Esophagus muscularis mucosa (tissue), 4 donors: ENCODE results near the gene DNAJB4. TPM values are rescaled to one million over a fixed set of nuclear protein-coding genes. Genes with fewer than 3 reads are reported as not detected.

Experiments used
- DNase-seq: peaks from one replicate; pipeline ENCODE4 v3.0.0-alpha.2; 2017; ENCODE audit errors: extremely low spot score
- H3K27ac ChIP-seq, 4 donors: fragments of 200-600 bp; sonication (generic); replicated peaks in 1 of 4; 1 replicate in 3 of 4; 2 replicates in 1 of 4; pipeline ENCODE4 v1.5.1; 2016 to 2019; ENCODE audit warnings: mild to moderate bottlenecking in 1 of 4
- H3K27me3 ChIP-seq, 4 donors: fragments of 200-600 bp; sonication (generic); one replicate each; pipeline versions ENCODE4 v1.5.1 to v1.6.0; 2016 to 2019
- H3K36me3 ChIP-seq, 4 donors: fragments of 200-600 bp; sonication (generic); one replicate each; pipeline ENCODE4 v1.5.1; 2016 to 2019
- H3K4me1 ChIP-seq, 4 donors: fragments of 200-600 bp; sonication (generic); one replicate each; pipeline ENCODE4 v1.5.1; 2016 to 2019
- H3K4me3 ChIP-seq, 4 donors: fragments of 200-600 bp; sonication (generic); 1 replicate in 2 of 4; 2 replicates in 2 of 4; pipeline ENCODE4 v1.5.1; 2016 to 2019; ENCODE audit warnings: mild to moderate bottlenecking in 4 of 4, moderate library complexity in 1 of 4
- H3K9me3 ChIP-seq, 4 donors: fragments of 200-600 bp; sonication (generic); 1 replicate in 3 of 4; 2 replicates in 1 of 4; pipeline ENCODE4 v1.5.1; 2016 to 2019
- EP300 ChIP-seq: sonication (generic); formaldehyde crosslinking; IDR thresholded peaks from one replicate; pipeline ENCODE4 v1.6.1; 2017; ENCODE audit warnings: antibody characterized with exemption
- POLR2A ChIP-seq: fragments of 450-650 bp; IDR thresholded peaks from one replicate; pipeline ENCODE4 v1.6.1; 2017; ENCODE audit warnings: antibody characterized with exemption, moderate library complexity, mild to moderate bottlenecking, low read depth
- POLR2AphosphoS5 ChIP-seq, 2 donors: sonication (generic); formaldehyde crosslinking; IDR thresholded peaks; one replicate each; pipeline ENCODE4 v1.6.1; 2017; ENCODE audit warnings: antibody characterized with exemption in 2 of 2
- WGBS: methylation state at CpG from one replicate; pipeline ENCODE4 v1.1.5; 2018; 5-methylcytosine and 5-hydroxymethylcytosine counted together
- intact Hi-C: fragments of 100-400 bp; cut with DNase I; formaldehyde crosslinking; loops from one replicate; pipeline ENCODE4 v1.15.1; 2023
- total RNA-seq, 4 donors: library from RNA; depleted of rRNA; stranded (reverse); fragments of >200 nt; gene quantifications; one replicate each; pipeline versions ENCODE4 v1.1.0 to v1.2.1, GENCODE V29; 2016
- TF ChIP-seq, protein P1 (sequence below), 3 experiments: fragments of 200-600 bp in 2 of 3; fragments of 450-650 bp in 1 of 3; sonication (generic) in 2 of 3; IDR thresholded peaks; one replicate each; pipeline ENCODE4 v1.5.1; 2017 to 2019; ENCODE audit warnings: antibody characterized with exemption in 3 of 3, mild to moderate bottlenecking in 2 of 3, moderate library complexity in 1 of 3

Gene DNAJB4
- total RNA-seq, 4 donors from 2014 or later = 62.6 to 79.7 (median 70.4) TPM

DNA sequence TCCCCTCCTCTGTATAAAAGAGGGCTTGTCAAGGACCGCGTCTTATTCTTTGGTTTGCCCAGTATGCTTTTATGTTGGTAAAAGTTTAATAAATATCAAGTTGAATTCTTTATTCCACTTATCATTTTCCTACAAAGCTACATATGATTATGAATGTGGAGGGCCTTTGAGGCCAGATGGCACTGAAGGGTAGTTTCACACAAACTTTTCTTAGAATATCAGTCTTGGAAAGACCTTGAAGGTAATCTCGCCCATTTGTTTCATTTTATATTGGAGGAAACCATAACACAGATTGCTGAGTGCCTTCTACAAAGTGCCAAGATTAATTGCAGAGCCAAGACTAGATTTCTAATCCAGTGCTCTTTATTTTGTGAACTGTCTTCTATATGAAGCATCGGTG is 20.1 kb upstream of the DNAJB4 start:
- TF ChIP-seq EP300 = no peak
- no peak for TF ChIP-seq POLR2A
- TF ChIP-seq, protein P1, sequence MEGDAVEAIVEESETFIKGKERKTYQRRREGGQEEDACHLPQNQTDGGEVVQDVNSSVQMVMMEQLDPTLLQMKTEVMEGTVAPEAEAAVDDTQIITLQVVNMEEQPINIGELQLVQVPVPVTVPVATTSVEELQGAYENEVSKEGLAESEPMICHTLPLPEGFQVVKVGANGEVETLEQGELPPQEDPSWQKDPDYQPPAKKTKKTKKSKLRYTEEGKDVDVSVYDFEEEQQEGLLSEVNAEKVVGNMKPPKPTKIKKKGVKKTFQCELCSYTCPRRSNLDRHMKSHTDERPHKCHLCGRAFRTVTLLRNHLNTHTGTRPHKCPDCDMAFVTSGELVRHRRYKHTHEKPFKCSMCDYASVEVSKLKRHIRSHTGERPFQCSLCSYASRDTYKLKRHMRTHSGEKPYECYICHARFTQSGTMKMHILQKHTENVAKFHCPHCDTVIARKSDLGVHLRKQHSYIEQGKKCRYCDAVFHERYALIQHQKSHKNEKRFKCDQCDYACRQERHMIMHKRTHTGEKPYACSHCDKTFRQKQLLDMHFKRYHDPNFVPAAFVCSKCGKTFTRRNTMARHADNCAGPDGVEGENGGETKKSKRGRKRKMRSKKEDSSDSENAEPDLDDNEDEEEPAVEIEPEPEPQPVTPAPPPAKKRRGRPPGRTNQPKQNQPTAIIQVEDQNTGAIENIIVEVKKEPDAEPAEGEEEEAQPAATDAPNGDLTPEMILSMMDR (IDR thresholded peaks at IDR 0.05) = no peak
- TF ChIP-seq POLR2AphosphoS5 (IDR thresholded peaks at IDR 0.05) = no peak
- Histone ChIP-seq H3K27me3 (no peaks in the 10 kb centered on the region), H3K4me1 (peaks cover 9 to 49% (median 43%) of the 10 kb centered on the region in 4 donors), H3K36me3 (no peaks in the 10 kb centered on the region), H3K27ac (peak overlapping the region in 3 of 4 donors; percentile 12 to 45 (median 15)), H3K4me3 (no peak overlapping the region), H3K9me3 (no peaks in the 10 kb centered on the region)
- intact Hi-C loops = no loop called here
- WGBS = 84% methylated on average over 4 of the region's 4 CpGs
- no peak for DNase-seq

DNA sequence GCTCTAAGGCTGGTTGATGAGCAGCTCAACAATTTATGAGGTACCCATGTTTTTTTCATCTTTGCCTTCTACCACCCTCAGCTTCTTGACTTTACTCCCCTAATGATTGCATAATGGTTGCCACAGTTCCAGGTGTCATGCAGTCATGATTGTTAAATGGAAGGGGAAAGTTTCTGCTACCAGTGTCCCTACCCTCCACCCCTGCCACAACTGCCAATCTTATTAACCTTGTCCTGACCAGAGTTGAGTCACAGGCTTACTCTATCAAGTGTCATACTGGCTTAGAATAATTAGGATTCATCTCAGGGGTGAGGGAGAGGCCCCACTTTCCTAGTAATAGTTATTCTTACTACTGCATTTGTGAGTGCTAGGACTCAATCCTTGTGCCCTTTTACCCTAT is 17.9 kb upstream of the DNAJB4 start:
- no peaks in the 10 kb centered on the region for H3K9me3 ChIP-seq
- H3K4me3 ChIP-seq = no peak overlapping the region
- H3K27me3 ChIP-seq = no peaks in the 10 kb centered on the region
- no peak for TF ChIP-seq POLR2A
- no peak overlapping the region for H3K27ac ChIP-seq
- peaks cover 3 to 40% (median 28%) of the 10 kb centered on the region in 4 donors for H3K4me1 ChIP-seq
- no peaks in the 10 kb centered on the region for H3K36me3 ChIP-seq
- intact Hi-C loops = no loop called here
- DNase-seq = no peak

DNA sequence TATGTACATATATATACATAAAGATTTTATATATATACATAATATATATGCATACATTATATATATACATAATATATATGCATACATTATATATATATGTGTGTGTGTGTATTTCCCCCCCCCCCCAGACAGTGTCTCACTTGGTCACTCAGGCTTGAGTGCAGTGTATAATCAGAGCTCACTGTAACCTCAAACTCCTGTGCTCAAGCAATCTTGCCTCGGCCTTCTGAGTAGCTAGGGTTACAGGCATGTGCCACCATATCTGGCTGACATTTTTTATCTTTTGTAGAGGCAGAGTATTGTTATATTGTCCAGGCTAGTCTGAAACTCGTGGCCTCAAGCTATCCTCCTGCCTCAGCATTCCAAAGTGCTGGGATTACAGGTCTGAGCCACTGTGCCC is 16.8 kb upstream of the DNAJB4 start:
- H3K36me3 ChIP-seq = peaks cover 0 to 5% (median 0%) of the 10 kb centered on the region in 4 donors
- WGBS = 96% methylated on average over 2 of the region's 2 CpGs
- DNase-seq = no peak
- intact Hi-C loops = no loop called here
- H3K27me3 ChIP-seq = no peaks in the 10 kb centered on the region
- no peaks in the 10 kb centered on the region for H3K9me3 ChIP-seq
- H3K4me3 ChIP-seq = no peak overlapping the region
- TF ChIP-seq POLR2AphosphoS5 (IDR thresholded peaks at IDR 0.05) (no peak), POLR2A (no peak), EP300 (no peak)
- TF ChIP-seq, protein P1 (IDR thresholded peaks at IDR 0.05) = no peak
- no peak overlapping the region for H3K27ac ChIP-seq
- peaks cover 3 to 40% (median 26%) of the 10 kb centered on the region in 4 donors for H3K4me1 ChIP-seq

DNA sequence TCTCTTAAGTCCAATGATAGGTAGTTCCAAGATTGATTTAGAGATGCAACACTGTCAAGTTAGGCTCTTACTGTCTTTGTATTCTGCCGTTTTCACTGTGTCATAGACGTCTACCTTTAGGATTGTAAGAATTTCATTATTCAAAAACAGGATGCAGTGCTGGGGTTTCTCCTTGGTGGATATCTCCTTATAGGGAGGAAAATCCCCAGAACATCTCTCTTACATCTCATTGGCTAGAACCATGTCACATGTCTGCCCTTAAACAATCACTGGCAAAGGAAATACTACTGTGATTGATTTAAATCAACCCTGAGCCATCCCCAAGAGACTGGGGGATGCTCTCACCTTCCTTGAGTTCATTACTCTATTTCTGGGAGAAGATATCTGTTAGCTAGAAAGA is 15.0 kb upstream of the DNAJB4 start:
- H3K27me3 ChIP-seq = no peaks in the 10 kb centered on the region
- no peak overlapping the region for H3K4me3 ChIP-seq
- H3K9me3 ChIP-seq = no peaks in the 10 kb centered on the region
- no peak overlapping the region for H3K27ac ChIP-seq
- TF ChIP-seq EP300 (no peak), POLR2AphosphoS5 (IDR thresholded peaks at IDR 0.05) (no peak), POLR2A (no peak)
- TF ChIP-seq, protein P1 (IDR thresholded peaks at IDR 0.05) = no peak
- no peak for DNase-seq
- 87% methylated on average over 2 of the region's 2 CpGs for WGBS
- intact Hi-C loops = no loop called here
- H3K36me3 ChIP-seq = peaks cover 0 to 11% (median 0%) of the 10 kb centered on the region in 4 donors
- peaks cover 3 to 24% (median 20%) of the 10 kb centered on the region in 4 donors for H3K4me1 ChIP-seq

DNA sequence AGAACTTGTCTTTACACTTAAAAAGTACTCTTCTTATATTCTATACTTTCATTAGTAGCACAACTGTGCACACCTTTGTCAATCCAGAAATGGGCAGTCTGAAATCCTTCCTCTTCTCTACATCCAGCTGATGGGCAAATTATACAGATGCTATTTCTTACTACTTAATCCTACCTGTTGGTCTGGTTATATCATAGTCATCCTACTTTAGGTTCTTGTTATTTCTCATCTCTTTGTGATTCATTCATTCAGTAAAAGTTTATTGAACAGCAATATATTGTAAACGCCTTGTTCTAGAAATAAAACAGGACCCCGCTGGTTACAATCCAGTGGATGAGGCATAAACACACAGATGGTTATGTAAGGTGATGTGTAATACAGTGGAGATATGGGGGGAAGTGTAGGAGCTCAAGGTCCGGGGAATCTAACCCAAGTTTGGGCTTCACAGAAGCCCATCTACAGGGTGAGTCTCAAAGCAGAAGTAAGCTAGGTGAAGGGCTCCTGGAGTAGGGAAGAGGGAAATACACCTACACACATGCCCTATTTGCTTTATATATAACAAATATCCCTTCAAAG is 14.0 kb upstream of the DNAJB4 start:
- WGBS = 79% methylated on average over 3 of the region's 3 CpGs

More for the DNA sequence above, 14.0 kb upstream of the DNAJB4 start:
- Histone ChIP-seq H3K27me3 (no peaks in the 10 kb centered on the region), H3K27ac (no peak overlapping the region), H3K4me1 (peaks cover 3 to 15% (median 10%) of the 10 kb centered on the region in 4 donors), H3K4me3 (no peak overlapping the region), H3K9me3 (no peaks in the 10 kb centered on the region), H3K36me3 (peaks cover 0 to 11% (median 2%) of the 10 kb centered on the region in 4 donors)
- TF ChIP-seq EP300 = no peak
- TF ChIP-seq POLR2AphosphoS5 (IDR thresholded peaks at IDR 0.05) = no peak
- TF ChIP-seq POLR2A = no peak
- TF ChIP-seq, protein P1 (IDR thresholded peaks at IDR 0.05) = no peak
- intact Hi-C loops = no loop called here
- DNase-seq = no peak
